HT-29 (cell line): ENCODE results near the gene DYNLT5. TPM values are rescaled to one million over a fixed set of nuclear protein-coding genes. Genes with fewer than 3 reads are reported as not detected.
"Not testable (repeated sequence)": the region's sequence is repeated elsewhere in the genome, so short reads cannot be mapped to it uniquely, and the experiment has no call there.

ENCODE experiments used
- DNase-seq: peaks from one replicate; pipeline ENCODE4 v3.0.0-alpha.2; 2015; ENCODE audit warnings: low spot score
- total RNA-seq: library from RNA; depleted of rRNA; stranded (reverse); fragments of >200 nt; shearing (Covaris generic); gene quantifications from 2 replicates; pipeline ENCODE4 v1.2.3, GENCODE V29; 2014; rRNA removed

Gene DYNLT5
- not detected in 2 replicates for total RNA-seq

- DNase-seq = no peak
Observed at GRCh38 chr1:66752000-66752592, at the start of gene DYNLT5. Gene DYNLT5, plus strand, starts transcription at chr1:66752459. Its CDS starts 2,200 bp downstream, at chr1:66754659.

GRCh38 chr1:66704177-66704875, 47.9 kb upstream of the DYNLT5 start:
- no peak for DNase-seq

GRCh38 chr1:66705110-66705509, 47.1 kb upstream of the DYNLT5 start:
- no peak for DNase-seq

- no peak for DNase-seq
Observed at GRCh38 chr1:66711420-66711819, 40.8 kb upstream of the DYNLT5 start.

- DNase-seq = no peak
Observed at GRCh38 chr1:66712839-66713238, 39.4 kb upstream of the DYNLT5 start.

- DNase-seq = no peak
Observed at GRCh38 chr1:66723985-66724384, 28.3 kb upstream of the DYNLT5 start.

- DNase-seq = peak; percentile 49
Observed at GRCh38 chr1:66725885-66726665, 26.2 kb upstream of the DYNLT5 start.

GRCh38 chr1:66728021-66728420, 24.2 kb upstream of the DYNLT5 start:
- no peak for DNase-seq

GRCh38 chr1:66728716-66729115, 23.5 kb upstream of the DYNLT5 start:
- DNase-seq = not testable (repeated sequence)

GRCh38 chr1:66729119-66729518, 23.1 kb upstream of the DYNLT5 start:
- no peak for DNase-seq

- no peak for DNase-seq
Observed at GRCh38 chr1:66729523-66729922, 22.7 kb upstream of the DYNLT5 start.

- DNase-seq = no peak
Observed at GRCh38 chr1:66730462-66730861, 21.8 kb upstream of the DYNLT5 start.

- no peak for DNase-seq
Observed at GRCh38 chr1:66731170-66731865, 20.9 kb upstream of the DYNLT5 start.

- DNase-seq = no peak
Observed at GRCh38 chr1:66732407-66733166, 19.7 kb upstream of the DYNLT5 start.

GRCh38 chr1:66733348-66734017, 18.8 kb upstream of the DYNLT5 start:
- DNase-seq = peak; percentile 19

- DNase-seq = not testable (repeated sequence)
Observed at GRCh38 chr1:66734531-66734930, 17.7 kb upstream of the DYNLT5 start.

- DNase-seq = no peak
Observed at GRCh38 chr1:66737836-66738235, 14.4 kb upstream of the DYNLT5 start.

- no peak for DNase-seq
Observed at GRCh38 chr1:66739401-66740157, 12.7 kb upstream of the DYNLT5 start.

GRCh38 chr1:66745451-66745850, 6.8 kb upstream of the DYNLT5 start:
- no peak for DNase-seq

- no peak for DNase-seq
Observed at GRCh38 chr1:66747501-66747900, 4.8 kb upstream of the DYNLT5 start.
